Lower lobe of right lung (tissue), 2 donors: Measurements from ENCODE around the gene SUCLG2. TPM values are rescaled to one million over a fixed set of nuclear protein-coding genes. Genes with fewer than 3 reads are reported as not detected.

Experiments
- ATAC-seq, 2 donors: fragments of 200-7000 bp; cut with Tn5 transposase; one replicate each; pipeline ENCODE4 v1.9.1; 2020 to 2022; ENCODE audit warnings: mild to moderate bottlenecking in 2 of 2, moderate library complexity in 2 of 2
- DNase-seq: peaks from one replicate; pipeline ENCODE4 v3.0.0-alpha.2; 2020
- H3K27ac ChIP-seq: fragments of 200-600 bp; one replicate; pipeline ENCODE4 v1.8.0; 2022
- H3K27me3 ChIP-seq: fragments of 200-600 bp; one replicate; pipeline ENCODE4 v1.8.0; 2022; ENCODE audit warnings: low read depth
- H3K36me3 ChIP-seq: fragments of 200-600 bp; one replicate; pipeline ENCODE4 v1.8.0; 2022; ENCODE audit warnings: mild to moderate bottlenecking
- H3K4me1 ChIP-seq: fragments of 200-600 bp; one replicate; pipeline ENCODE4 v1.8.0; 2022
- H3K4me3 ChIP-seq: fragments of 200-600 bp; one replicate; pipeline ENCODE4 v1.8.0; 2022; ENCODE audit warnings: mild to moderate bottlenecking
- H3K9me3 ChIP-seq: fragments of 200-600 bp; one replicate; pipeline ENCODE4 v1.8.0; 2022
- intact Hi-C: fragments of 100-400 bp; cut with DNase I; formaldehyde crosslinking; loops from one replicate; pipeline ENCODE4 v1.11.0; 2022
- total RNA-seq: library from RNA; stranded (reverse); fragmentation: NEBNext Ultra II Directional; extraction: Animal tissue kit (Norgen Biotek cat#: 25700); gene quantifications from one replicate; pipeline ENCODE4 v1.2.1, GENCODE V29; 2021
- TF ChIP-seq, protein P1 (sequence below): fragments of 200-600 bp; IDR thresholded peaks from one replicate; pipeline ENCODE4 v1.8.0; 2022; ENCODE audit warnings: antibody characterized with exemption, mild to moderate bottlenecking
- donor health status: DM: no; HTN: yes; CAD: no; lungs with severe emphysema.

The SUCLG2 gene
- total RNA-seq, 1 donor from 2014 or later, result 50.7 TPM

DNA sequence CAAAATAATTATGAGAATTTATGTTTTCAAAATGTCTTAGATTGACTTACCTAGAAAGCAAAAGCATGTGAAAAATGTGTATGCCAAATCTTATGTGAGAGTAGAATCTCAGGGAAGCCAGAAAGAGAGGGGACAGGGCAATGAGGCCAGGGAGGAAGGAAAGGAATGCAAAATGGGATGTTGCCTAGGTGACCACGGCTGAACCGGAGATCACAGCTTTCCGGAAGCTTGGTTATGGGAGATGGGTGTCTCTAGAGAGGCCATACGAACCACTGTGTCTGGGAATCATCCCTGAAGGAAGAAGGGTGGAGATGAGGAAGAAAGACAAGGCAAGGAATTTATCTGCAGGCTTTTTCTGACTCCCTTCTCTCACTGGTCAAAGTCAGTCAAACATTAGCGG is 76.0 kb downstream of the SUCLG2 start:
- DNase-seq (no peak), ATAC-seq (no peak)
- Histone ChIP-seq H3K9me3 (no peaks in the 10 kb centered on the region), H3K36me3 (no peaks in the 10 kb centered on the region), H3K27me3 (no peaks in the 10 kb centered on the region), H3K4me3 (no peak overlapping the region), H3K4me1 (no peaks in the 10 kb centered on the region), H3K27ac (no peak overlapping the region)
- TF ChIP-seq, protein P1, sequence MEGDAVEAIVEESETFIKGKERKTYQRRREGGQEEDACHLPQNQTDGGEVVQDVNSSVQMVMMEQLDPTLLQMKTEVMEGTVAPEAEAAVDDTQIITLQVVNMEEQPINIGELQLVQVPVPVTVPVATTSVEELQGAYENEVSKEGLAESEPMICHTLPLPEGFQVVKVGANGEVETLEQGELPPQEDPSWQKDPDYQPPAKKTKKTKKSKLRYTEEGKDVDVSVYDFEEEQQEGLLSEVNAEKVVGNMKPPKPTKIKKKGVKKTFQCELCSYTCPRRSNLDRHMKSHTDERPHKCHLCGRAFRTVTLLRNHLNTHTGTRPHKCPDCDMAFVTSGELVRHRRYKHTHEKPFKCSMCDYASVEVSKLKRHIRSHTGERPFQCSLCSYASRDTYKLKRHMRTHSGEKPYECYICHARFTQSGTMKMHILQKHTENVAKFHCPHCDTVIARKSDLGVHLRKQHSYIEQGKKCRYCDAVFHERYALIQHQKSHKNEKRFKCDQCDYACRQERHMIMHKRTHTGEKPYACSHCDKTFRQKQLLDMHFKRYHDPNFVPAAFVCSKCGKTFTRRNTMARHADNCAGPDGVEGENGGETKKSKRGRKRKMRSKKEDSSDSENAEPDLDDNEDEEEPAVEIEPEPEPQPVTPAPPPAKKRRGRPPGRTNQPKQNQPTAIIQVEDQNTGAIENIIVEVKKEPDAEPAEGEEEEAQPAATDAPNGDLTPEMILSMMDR, result no peak
- intact Hi-C loops, result no loop called here

DNA sequence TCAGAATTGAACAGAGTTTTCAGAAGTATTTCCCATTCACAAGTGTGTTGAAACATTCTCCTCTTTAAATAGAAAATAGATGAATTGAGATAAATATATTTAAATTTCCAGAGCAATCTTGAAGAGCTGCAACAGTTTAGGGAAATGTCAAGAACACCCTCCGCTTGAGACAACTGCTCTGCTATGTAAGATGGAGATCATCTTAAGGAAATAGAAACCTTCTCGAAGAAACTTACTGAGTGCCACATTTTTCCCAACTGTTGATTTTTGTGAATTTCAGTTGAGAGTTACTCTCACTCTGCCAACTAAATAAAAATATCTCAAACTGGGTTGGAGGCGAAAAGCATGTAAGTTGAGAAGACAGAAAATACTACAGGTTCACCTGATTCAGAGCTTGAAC is 78.0 kb downstream of the SUCLG2 start:
- Histone ChIP-seq H3K9me3 (no peaks in the 10 kb centered on the region), H3K36me3 (no peaks in the 10 kb centered on the region), H3K27me3 (no peaks in the 10 kb centered on the region), H3K4me1 (no peaks in the 10 kb centered on the region), H3K4me3 (no peak overlapping the region), H3K27ac (no peak overlapping the region)
- no peak for ATAC-seq
- DNase-seq, result no peak
- intact Hi-C loops, result no loop called here
- TF ChIP-seq, protein P1, result no peak

DNA sequence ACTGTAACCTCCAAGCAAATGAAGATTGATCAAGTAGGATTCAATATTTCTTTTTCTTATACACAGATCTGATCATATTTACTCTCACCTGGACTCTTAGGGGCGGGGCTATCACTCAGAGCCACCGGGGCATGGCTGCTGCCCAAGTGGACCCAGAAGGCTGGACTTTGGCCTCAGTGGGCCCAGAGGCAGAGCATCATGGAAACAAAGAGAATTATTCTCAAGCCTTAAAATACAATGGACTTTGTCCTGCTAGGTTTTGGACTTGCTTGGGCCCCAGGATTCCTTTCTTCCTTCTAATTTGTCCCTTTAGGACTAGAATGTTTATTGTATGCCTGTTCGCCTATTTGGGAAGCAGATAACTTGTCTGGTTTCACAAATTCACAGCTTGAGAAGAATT is 85.1 kb downstream of the SUCLG2 start:
- DNase-seq (no peak), ATAC-seq (no peak)
- no peaks in the 10 kb centered on the region for H3K36me3 ChIP-seq
- no peak overlapping the region for H3K27ac ChIP-seq
- H3K4me3 ChIP-seq, result no peak overlapping the region
- TF ChIP-seq, protein P1, result no peak
- intact Hi-C loops, result no loop called here
- no peaks in the 10 kb centered on the region for H3K9me3 ChIP-seq
- no peaks in the 10 kb centered on the region for H3K27me3 ChIP-seq
- no peaks in the 10 kb centered on the region for H3K4me1 ChIP-seq

- no peak for ATAC-seq
Measured at GRCh38 chr3:67567893-67568292, 86.5 kb downstream of the SUCLG2 start.

GRCh38 chr3:67564973-67565372 is 89.4 kb downstream of the SUCLG2 start:
- no peak overlapping the region for H3K4me3 ChIP-seq
- ATAC-seq (no peak), DNase-seq (no peak)
- TF ChIP-seq, protein P1, result no peak
- no peaks in the 10 kb centered on the region for H3K36me3 ChIP-seq
- no peaks in the 10 kb centered on the region for H3K27me3 ChIP-seq
- intact Hi-C loops, result no loop called here
- H3K27ac ChIP-seq, result no peak overlapping the region
- H3K4me1 ChIP-seq, result no peaks in the 10 kb centered on the region
- no peaks in the 10 kb centered on the region for H3K9me3 ChIP-seq

More at GRCh38 chr3:67567893-67568292, 86.5 kb downstream of the SUCLG2 start:
- TF ChIP-seq, protein P1, result no peak
- Histone ChIP-seq H3K9me3 (no peaks in the 10 kb centered on the region), H3K27ac (no peak overlapping the region), H3K27me3 (no peaks in the 10 kb centered on the region), H3K4me1 (no peaks in the 10 kb centered on the region), H3K4me3 (no peak overlapping the region), H3K36me3 (no peaks in the 10 kb centered on the region)
- intact Hi-C loops, result no loop called here
- no peak for DNase-seq

DNA sequence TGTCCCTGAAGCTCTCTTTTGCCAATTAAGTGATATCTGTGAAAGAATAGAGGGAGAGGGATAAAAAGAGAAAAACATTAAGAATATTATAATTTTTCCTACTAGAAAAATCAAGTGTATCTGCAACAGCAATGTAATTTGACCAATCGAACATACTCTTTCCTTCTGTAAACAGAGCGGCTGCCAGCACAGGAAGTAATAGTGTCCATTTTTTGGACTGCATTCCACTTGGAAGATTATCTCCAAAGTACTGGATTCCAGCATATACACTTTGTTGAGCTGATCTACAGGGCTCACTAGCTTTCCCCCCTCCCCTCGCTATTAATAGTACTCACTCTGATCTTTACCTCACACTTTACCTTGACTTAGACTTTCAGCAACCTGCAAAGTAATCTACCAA is 90.4 kb downstream of the SUCLG2 start:
- ATAC-seq (no peak), DNase-seq (no peak)
- intact Hi-C loops, result no loop called here
- H3K4me1 ChIP-seq, result no peaks in the 10 kb centered on the region
- no peaks in the 10 kb centered on the region for H3K27me3 ChIP-seq
- TF ChIP-seq, protein P1, result no peak
- H3K4me3 ChIP-seq, result no peak overlapping the region
- H3K27ac ChIP-seq, result no peak overlapping the region
- H3K9me3 ChIP-seq, result no peaks in the 10 kb centered on the region
- H3K36me3 ChIP-seq, result no peaks in the 10 kb centered on the region
